ENCODE results near the gene SLC7A1. TPM values are rescaled to one million over a fixed set of nuclear protein-coding genes. Genes with fewer than 3 reads are reported as not detected.

SLC7A1 gene
- total RNA-seq, 1 experiment from 2014 or later, result 6.0 TPM

- no peak for DNase-seq (ENCODE audit: low read depth)
- in situ Hi-C loops (cut with HindIII; ENCODE audit: low pct_unique_long_range_greater_than_20kb, low sequenced_read_pairs), result no loop called here
Measured at GRCh38 chr13:29567411-29567810, 28.1 kb downstream of the SLC7A1 start.

DNA sequence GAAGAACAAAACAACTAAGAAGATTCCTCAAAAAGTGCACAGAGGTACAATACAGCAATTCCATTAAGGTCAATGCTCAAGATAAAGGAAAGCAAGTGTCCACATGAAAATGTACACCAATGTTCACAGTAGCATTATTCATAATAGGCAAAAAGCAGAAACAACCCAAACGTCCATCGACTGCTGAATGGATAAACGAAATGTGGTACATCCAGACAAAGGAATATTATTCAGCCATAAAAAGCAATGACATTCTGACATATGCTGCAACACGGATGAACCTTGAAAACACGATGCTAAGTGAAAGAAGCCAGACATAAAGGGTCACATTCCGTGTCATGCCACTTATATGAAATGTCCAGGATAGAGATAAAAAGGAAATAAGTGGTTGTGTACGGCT lies 29.3 kb downstream of the SLC7A1 start:
- no peak for DNase-seq (ENCODE audit: low read depth)
- in situ Hi-C loops (cut with HindIII; ENCODE audit: low pct_unique_long_range_greater_than_20kb, low sequenced_read_pairs), result no loop called here

GRCh38 chr13:29564818-29565217 lies 30.7 kb downstream of the SLC7A1 start:
- in situ Hi-C loops (cut with HindIII; ENCODE audit: low pct_unique_long_range_greater_than_20kb, low sequenced_read_pairs), result no loop called here
- DNase-seq (ENCODE audit: low read depth), result no peak

- no peak for DNase-seq (ENCODE audit: low read depth)
- in situ Hi-C loops (cut with HindIII; ENCODE audit: low pct_unique_long_range_greater_than_20kb, low sequenced_read_pairs), result no loop called here
Measured at GRCh38 chr13:29564373-29564772, 31.1 kb downstream of the SLC7A1 start.

DNA sequence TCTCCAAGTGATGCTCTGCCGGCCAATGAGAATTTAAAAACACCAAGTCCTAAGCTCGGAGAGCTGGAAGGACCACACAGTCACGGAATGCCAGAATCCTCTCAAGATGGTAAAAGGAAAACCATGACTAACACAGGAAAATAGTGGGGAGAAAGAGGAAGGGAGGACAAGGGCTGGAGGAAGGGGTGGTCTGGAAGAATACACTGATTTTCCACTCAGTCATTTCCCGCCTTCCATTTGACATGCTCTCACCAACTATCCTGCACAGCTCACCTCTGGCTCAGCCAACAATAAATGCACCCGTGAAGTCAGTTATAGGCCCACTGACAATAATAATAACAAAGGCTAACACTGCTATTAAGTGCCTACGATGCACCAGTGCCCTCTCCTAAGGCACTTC lies 31.5 kb downstream of the SLC7A1 start:
- in situ Hi-C loops (cut with HindIII; ENCODE audit: low pct_unique_long_range_greater_than_20kb, low sequenced_read_pairs), result no loop called here
- DNase-seq (ENCODE audit: low read depth), result no peak

DNA sequence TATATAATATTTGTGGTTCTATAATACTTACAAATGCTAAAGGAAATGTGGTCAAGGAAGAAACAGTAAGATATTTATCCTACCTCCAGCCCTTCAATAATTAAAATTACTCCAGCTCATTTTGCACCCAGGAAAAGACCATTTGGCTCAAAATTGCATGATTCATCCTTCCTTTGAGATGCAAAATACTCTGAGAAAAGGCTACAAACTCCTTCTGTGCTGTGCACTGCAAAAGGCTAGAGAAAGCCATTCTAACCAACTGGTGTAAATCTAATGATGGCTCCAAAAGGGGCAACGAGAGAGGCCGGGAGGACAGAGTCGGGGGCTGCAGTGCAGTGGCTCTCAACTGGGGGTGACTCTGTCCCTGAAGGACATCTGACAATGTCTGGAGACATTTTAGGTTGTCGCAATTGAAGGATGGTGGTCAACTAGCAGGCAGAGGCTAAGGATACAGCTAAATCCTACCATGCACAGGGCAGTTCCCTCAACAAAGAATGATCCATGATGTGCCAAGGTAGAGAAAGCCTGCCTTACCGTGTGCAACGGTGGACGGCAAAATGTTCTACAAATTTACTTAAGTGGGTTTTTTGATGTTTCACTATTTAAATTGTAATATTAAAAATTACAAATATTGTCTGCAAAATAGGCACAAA lies 32.6 kb downstream of the SLC7A1 start:
- in situ Hi-C loops (cut with HindIII; ENCODE audit: low pct_unique_long_range_greater_than_20kb, low sequenced_read_pairs), result no loop called here
- no peak for DNase-seq (ENCODE audit: low read depth)

DNA sequence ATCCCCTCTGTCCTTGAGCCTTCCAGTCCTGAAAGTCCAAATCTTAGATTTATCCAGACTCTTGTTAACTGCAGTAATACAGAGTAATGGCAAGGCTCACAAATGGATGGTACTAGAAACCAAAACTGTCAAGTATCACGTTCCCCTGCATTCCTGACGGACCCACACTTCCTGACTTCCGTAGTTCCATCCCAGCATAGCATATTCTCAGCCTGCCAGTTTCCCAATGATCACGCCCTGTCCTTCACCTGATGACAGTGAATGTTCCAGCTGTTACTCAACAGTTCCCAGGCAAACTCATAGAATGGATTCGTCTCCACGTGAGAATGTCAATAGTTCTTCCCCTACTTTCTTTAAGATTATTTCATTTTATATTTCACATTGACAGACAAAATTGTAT lies 33.6 kb downstream of the SLC7A1 start:
- DNase-seq (ENCODE audit: low read depth), result no peak
- in situ Hi-C loops (cut with HindIII; ENCODE audit: low pct_unique_long_range_greater_than_20kb, low sequenced_read_pairs), result no loop called here

- in situ Hi-C loops (cut with HindIII; ENCODE audit: low pct_unique_long_range_greater_than_20kb, low sequenced_read_pairs), result no loop called here
- DNase-seq (ENCODE audit: low read depth), result no peak
Measured at GRCh38 chr13:29556742-29557141, 38.7 kb downstream of the SLC7A1 start.

DNA sequence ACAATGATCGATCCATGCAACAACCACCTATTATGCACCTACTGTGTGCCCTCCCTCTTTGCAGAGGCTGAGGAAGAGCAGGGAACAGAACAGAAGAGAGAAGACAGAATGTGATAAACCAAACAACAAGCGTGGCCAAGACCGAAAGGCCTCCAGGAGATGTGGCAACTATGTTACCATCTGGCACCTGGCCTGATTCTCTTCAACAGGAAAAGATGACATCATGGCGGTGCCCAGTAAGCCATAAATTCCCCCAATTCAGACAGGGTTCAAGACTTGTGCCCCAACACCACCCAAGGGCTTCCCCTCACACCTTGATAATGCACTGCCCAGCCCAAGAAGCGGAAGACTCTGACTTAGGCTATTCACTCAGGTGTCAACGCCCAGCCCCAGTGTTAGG lies 44.3 kb downstream of the SLC7A1 start:
- DNase-seq (ENCODE audit: low read depth), result no peak

GRCh38 chr13:29550430-29550988 lies 45.0 kb downstream of the SLC7A1 start:
- no peak for DNase-seq (ENCODE audit: low read depth)
- in situ Hi-C loops (cut with HindIII; ENCODE audit: low pct_unique_long_range_greater_than_20kb, low sequenced_read_pairs), result no loop called here

More for the DNA sequence above, 44.3 kb downstream of the SLC7A1 start:
- in situ Hi-C loops (cut with HindIII; ENCODE audit: low pct_unique_long_range_greater_than_20kb, low sequenced_read_pairs), result no loop called here

DNA sequence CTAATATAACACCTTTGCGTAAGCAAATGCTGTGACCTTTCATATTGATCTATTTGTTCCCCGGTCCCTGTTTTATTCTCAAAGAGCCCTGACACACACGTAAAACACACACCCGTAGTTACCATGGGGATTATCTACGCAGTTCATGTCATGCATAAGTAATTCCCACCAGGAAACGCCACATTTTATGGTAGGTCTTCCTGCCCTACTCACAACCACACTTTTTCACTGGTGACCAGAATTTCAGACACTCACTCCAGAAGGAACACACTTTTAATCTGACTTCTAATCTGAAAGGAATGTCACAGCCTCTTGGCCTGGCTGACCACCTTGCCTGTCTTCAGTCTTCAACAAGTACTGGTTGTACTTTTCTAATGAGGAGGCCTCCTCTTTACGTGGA lies 46.8 kb downstream of the SLC7A1 start:
- DNase-seq (ENCODE audit: low read depth), result peak; percentile 23
- in situ Hi-C loops (cut with HindIII; ENCODE audit: low pct_unique_long_range_greater_than_20kb, low sequenced_read_pairs), result no loop called here

GRCh38 chr13:29547153-29547552 lies 48.3 kb downstream of the SLC7A1 start:
- in situ Hi-C loops (cut with HindIII; ENCODE audit: low pct_unique_long_range_greater_than_20kb, low sequenced_read_pairs), result no loop called here
- no peak for DNase-seq (ENCODE audit: low read depth)

GRCh38 chr13:29546662-29547061 lies 48.8 kb downstream of the SLC7A1 start:
- in situ Hi-C loops (cut with HindIII; ENCODE audit: low pct_unique_long_range_greater_than_20kb, low sequenced_read_pairs), result no loop called here
- no peak for DNase-seq (ENCODE audit: low read depth)

DNA sequence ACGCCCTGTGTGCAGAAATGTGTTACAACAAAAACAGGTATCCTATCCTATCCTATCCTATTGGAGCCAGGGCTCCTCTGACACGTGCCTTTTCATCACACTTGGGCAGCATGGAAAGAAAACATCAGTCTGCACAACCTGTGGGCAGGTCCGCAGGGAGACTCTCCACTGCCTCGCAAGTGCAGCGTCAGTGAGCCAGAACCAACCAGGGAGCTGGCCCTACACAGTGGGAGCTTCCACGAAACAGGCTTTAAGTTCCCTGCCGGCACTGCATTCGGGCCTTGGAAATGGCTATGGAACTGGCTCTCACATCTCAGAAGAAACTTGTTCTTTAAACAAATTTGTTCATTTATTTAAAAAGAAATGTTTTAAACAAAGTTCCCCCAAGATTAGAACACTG lies 49.5 kb downstream of the SLC7A1 start:
- DNase-seq (ENCODE audit: low read depth), result no peak
- in situ Hi-C loops (cut with HindIII; ENCODE audit: low pct_unique_long_range_greater_than_20kb, low sequenced_read_pairs), result no loop called here

GRCh38 chr13:29543230-29544215 lies 52.0 kb downstream of the SLC7A1 start:
- in situ Hi-C loops (cut with HindIII; ENCODE audit: low pct_unique_long_range_greater_than_20kb, low sequenced_read_pairs), result no loop called here
- DNase-seq (ENCODE audit: low read depth), result no peak

- DNase-seq (ENCODE audit: low read depth), result no peak
- in situ Hi-C loops (cut with HindIII; ENCODE audit: low pct_unique_long_range_greater_than_20kb, low sequenced_read_pairs), result no loop called here
Measured at GRCh38 chr13:29542381-29542780, 53.1 kb downstream of the SLC7A1 start.

GRCh38 chr13:29541400-29541799 lies 54.1 kb downstream of the SLC7A1 start:
- in situ Hi-C loops (cut with HindIII; ENCODE audit: low pct_unique_long_range_greater_than_20kb, low sequenced_read_pairs), result no loop called here
- no peak for DNase-seq (ENCODE audit: low read depth)

GRCh38 chr13:29540799-29541198 lies 54.7 kb downstream of the SLC7A1 start:
- in situ Hi-C loops (cut with HindIII; ENCODE audit: low pct_unique_long_range_greater_than_20kb, low sequenced_read_pairs), result no loop called here

GRCh38 chr13:29540334-29540733 lies 55.2 kb downstream of the SLC7A1 start:
- DNase-seq (ENCODE audit: low read depth), result no peak
- in situ Hi-C loops (cut with HindIII; ENCODE audit: low pct_unique_long_range_greater_than_20kb, low sequenced_read_pairs), result no loop called here

More at GRCh38 chr13:29540799-29541198, 54.7 kb downstream of the SLC7A1 start:
- no peak for DNase-seq (ENCODE audit: low read depth)
